ENCODE results near the gene DYNLRB2.

The DYNLRB2 gene

DNA sequence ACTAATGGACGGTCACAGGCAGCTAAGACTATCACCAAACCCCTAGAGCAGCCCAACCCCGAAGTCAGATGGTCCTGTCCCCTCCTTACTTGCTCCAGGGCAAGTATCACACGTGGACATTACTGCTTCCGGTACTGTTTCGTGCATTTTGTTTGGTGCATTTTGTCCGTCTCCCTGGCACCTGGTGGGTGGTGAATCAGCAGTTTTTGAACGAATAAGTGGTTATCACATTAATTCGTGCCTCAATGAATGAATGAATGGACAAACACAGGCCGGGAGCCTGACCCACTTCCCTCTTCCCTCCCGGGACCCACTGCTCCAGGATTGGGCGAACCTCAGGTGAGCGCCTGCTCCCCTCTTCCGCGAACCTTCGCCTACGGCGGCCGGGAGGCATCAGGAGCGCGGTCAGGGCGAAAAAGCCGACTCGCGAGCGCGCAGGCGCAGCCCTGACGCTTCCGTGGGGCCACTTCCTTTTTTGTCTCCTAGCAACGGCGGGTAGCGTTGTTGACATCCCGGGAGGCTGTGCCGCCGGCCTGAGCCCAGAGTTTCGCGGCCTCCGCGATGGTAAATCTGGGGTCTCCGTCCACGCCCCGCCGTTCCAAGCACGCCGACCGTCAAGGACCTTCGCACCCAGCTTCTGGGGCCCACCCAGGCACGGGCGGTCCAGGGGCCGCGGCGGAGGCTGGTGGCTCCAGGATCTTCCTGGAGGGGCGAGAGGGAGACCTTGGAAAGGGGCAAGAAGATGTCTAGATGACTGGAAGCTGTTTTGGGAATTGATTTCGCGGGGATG lies at the start of gene DYNLRB2:
Gene DYNLRB2, plus strand, starts transcription at position 478 of the 790 bp plus-strand sequence. Its CDS starts 84 bp downstream, at position 562.
- in situ Hi-C loops (cut with MboI; ENCODE audit: low pct_unique_long_range_greater_than_20kb, low sequenced_read_pairs), result loop anchor here (25.0 kb wide), 1 partner anchor 297 kb away; no protein-coding TSS in a partner anchor
- no peak for DNase-seq

- DNase-seq, result no peak
- in situ Hi-C loops (cut with MboI; ENCODE audit: low pct_unique_long_range_greater_than_20kb, low sequenced_read_pairs), result no loop called here
These were observed 40.5 kb upstream of the DYNLRB2 start for GRCh38 chr16:80500116-80500859.

DNA sequence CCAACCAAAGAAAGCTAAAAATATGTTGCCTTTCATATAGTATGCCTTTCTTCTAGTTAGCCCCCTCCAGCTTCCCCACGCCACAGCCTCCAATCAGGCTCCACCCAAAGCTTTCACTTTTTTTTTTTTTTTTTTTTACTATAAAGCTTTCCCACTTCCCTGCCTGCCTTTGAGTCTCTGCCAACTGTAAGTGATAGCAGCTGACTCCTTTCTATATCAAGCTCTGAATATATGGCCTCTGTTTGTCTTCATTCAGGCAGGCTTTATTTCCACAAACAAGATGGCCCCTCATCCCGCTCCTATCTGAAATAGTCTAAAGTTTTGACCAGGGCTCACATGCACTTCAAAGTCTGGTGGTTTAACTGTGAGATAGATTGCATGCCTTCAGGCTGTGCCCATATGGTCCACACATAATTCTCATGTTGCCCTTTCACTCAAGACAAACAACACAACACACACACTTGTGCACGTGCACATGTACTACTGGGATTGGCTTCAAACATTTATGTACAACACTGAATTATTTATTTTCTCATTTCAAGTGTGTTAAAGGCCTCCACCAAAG lies 39.8 kb upstream of the DYNLRB2 start:
- in situ Hi-C loops (cut with MboI; ENCODE audit: low pct_unique_long_range_greater_than_20kb, low sequenced_read_pairs), result no loop called here
- no peak for DNase-seq

- no peak for DNase-seq
These were observed 37.7 kb upstream of the DYNLRB2 start for GRCh38 chr16:80503107-80503506.

GRCh38 chr16:80507538-80507937 lies 33.3 kb upstream of the DYNLRB2 start:
- no peak for DNase-seq
- in situ Hi-C loops (cut with MboI; ENCODE audit: low pct_unique_long_range_greater_than_20kb, low sequenced_read_pairs), result no loop called here

More at GRCh38 chr16:80503107-80503506, 37.7 kb upstream of the DYNLRB2 start:
- in situ Hi-C loops (cut with MboI; ENCODE audit: low pct_unique_long_range_greater_than_20kb, low sequenced_read_pairs), result no loop called here

- in situ Hi-C loops (cut with MboI; ENCODE audit: low pct_unique_long_range_greater_than_20kb, low sequenced_read_pairs), result no loop called here
- DNase-seq, result peak; percentile 37
These were observed 30.9 kb upstream of the DYNLRB2 start for GRCh38 chr16:80509872-80510271.

DNA sequence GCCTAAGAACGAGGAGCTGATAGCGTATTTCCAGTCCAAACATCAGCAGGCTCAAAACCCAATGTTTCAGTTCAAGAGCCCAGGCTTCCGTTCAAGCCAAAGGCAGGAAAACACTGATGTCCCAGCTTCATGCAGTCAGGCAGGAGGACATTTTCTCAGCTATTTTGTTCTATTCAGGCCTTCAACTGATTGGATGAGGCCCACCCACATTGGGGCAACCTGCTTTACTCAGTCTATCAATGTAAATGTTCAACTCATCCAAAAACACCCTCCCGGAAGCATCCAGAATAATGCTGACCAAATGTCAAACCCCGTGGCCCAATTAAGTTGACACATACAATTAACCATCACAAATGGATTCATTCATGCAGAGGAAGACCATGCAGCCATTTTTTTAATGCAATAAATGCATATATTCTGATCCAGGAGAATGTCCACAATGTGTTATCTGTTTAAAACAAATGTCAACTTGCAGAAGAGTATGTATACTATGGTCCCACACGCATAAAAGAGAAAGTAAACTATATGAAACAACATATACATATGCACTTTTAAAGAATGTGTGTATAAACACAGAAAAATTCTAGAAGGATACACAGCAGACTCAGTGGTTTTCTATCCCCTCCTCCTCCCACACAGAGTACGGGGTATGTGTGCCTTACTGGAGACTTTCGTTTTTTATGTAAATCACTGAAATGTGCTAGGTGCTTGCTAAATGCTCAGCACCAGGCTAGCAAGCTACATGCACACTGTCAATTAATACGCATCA lies 28.8 kb upstream of the DYNLRB2 start:
- no peak for DNase-seq
- in situ Hi-C loops (cut with MboI; ENCODE audit: low pct_unique_long_range_greater_than_20kb, low sequenced_read_pairs), result no loop called here

DNA sequence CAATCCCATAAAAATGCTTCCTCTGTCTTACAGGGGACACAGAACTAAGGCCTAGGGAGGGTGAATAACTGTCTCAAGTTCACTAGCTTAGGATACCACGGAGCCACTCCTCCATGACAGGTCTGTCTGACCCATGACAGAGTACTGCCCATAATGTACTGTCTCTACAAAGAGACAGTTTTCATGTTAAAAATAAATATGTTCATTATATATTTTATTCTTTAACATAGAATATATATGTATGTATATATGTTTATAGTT lies 28.3 kb upstream of the DYNLRB2 start:
- in situ Hi-C loops (cut with MboI; ENCODE audit: low pct_unique_long_range_greater_than_20kb, low sequenced_read_pairs), result no loop called here
- DNase-seq, result no peak

- in situ Hi-C loops (cut with MboI; ENCODE audit: low pct_unique_long_range_greater_than_20kb, low sequenced_read_pairs), result no loop called here
- DNase-seq, result no peak
These were observed 25.4 kb upstream of the DYNLRB2 start for GRCh38 chr16:80515374-80515773.

GRCh38 chr16:80517846-80518245 lies 22.9 kb upstream of the DYNLRB2 start:
- in situ Hi-C loops (cut with MboI; ENCODE audit: low pct_unique_long_range_greater_than_20kb, low sequenced_read_pairs), result no loop called here
- no peak for DNase-seq

GRCh38 chr16:80518436-80518835 lies 22.4 kb upstream of the DYNLRB2 start:
- no peak for DNase-seq

GRCh38 chr16:80519189-80519588 lies 21.6 kb upstream of the DYNLRB2 start:
- DNase-seq, result no peak
- in situ Hi-C loops (cut with MboI; ENCODE audit: low pct_unique_long_range_greater_than_20kb, low sequenced_read_pairs), result no loop called here

More at GRCh38 chr16:80518436-80518835, 22.4 kb upstream of the DYNLRB2 start:
- in situ Hi-C loops (cut with MboI; ENCODE audit: low pct_unique_long_range_greater_than_20kb, low sequenced_read_pairs), result no loop called here

- no peak for DNase-seq
- in situ Hi-C loops (cut with MboI; ENCODE audit: low pct_unique_long_range_greater_than_20kb, low sequenced_read_pairs), result loop anchor here (25.0 kb wide), 1 partner anchor 312 kb away; no protein-coding TSS in a partner anchor
These were observed 15.4 kb upstream of the DYNLRB2 start for GRCh38 chr16:80525420-80525819.

DNA sequence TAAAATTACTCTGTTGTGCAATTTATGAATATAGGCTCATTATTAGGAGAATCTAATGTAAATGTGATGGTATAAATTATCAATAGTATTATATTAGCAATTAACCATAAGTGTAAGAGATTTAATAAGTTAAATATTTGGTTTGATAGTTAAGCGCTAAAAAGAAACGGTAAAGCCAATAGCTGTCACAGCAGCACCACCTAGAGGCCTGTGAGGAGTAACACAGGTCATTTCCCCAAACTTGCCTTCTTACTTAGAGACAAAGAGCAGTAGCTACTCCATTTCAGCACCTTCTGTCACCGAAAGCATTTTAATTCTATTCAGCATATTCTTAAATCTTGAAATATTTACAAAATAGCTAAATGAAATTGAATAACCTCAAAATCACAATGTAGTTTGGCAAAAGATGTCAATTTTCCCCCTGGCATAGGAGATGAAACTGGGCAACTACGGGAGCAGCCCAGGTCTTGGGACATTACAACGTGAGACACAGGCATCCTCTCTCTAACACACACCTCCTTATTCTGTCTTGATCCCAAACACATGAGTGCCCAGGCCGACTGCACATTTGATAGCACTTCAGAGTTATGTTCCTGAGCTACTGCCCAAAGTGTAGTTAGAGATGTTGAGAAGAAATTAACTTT lies 14.3 kb upstream of the DYNLRB2 start:
- in situ Hi-C loops (cut with MboI; ENCODE audit: low pct_unique_long_range_greater_than_20kb, low sequenced_read_pairs), result loop anchor here (25.0 kb wide), 1 partner anchor 311 kb away; no protein-coding TSS in a partner anchor

DNA sequence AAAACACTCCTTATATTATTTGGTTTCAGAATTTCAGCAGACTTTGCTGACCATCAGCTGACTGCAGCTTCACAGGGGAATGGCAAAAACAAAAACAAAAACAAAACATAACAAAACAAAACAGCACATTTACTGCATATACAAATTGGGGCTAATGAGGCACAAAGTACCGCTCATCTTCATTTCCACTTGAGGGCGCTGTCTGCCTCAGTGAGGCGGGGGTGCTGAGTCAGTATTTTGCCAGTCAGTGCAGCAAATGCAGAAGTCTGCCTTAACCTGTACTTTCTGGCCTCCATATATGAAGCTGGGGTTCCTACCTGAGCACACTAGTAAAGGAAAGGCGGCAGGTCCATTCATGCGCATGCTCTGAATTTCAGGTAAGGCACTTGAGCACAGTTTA lies 13.5 kb upstream of the DYNLRB2 start:
- peak; percentile 56 for DNase-seq
- in situ Hi-C loops (cut with MboI; ENCODE audit: low pct_unique_long_range_greater_than_20kb, low sequenced_read_pairs), result loop anchor here (25.0 kb wide), 1 partner anchor 310 kb away; no protein-coding TSS in a partner anchor

More for the DNA sequence above, 14.3 kb upstream of the DYNLRB2 start:
- DNase-seq, result peak; percentile 53

DNA sequence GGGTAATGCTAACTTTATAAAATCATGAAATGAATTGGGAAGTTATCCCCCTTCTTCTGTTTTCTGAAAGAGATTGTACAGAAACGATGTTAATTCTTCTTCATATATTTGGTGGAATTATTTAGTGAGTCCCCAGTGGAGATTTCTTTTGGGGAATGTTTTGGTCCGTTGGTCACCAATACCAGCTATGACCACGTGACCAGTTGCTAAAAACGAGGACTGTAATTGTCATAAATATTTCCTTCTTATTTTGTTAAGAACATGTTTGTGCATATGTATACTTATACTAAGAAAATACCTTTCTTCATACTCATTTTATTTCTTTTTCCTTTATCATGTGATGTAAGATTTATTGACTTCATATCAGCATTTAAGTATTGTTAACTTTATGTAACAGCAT lies 10.3 kb upstream of the DYNLRB2 start:
- no peak for DNase-seq
- in situ Hi-C loops (cut with MboI; ENCODE audit: low pct_unique_long_range_greater_than_20kb, low sequenced_read_pairs), result loop anchor here (25.0 kb wide), 1 partner anchor 307 kb away; no protein-coding TSS in a partner anchor

DNA sequence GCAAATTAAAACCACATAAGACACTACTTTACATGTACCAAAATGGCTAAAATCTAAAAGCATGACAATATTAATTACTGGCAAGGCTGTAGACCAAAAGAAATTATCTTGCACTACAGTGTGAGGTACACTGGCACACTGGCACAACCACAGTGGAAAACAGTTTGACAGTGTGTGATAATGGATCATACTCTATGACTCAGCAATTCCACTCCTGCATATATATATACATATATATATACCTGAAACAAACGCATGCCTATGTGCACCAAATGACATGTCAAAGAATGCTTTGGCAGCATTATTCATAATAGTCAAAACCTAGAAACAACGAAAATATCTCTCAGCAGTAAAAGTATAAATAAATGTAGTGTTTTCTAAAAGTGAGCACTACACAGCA lies 4.6 kb upstream of the DYNLRB2 start:
- no peak for DNase-seq
- in situ Hi-C loops (cut with MboI; ENCODE audit: low pct_unique_long_range_greater_than_20kb, low sequenced_read_pairs), result loop anchor here (25.0 kb wide), 1 partner anchor 301 kb away; no protein-coding TSS in a partner anchor

DNA sequence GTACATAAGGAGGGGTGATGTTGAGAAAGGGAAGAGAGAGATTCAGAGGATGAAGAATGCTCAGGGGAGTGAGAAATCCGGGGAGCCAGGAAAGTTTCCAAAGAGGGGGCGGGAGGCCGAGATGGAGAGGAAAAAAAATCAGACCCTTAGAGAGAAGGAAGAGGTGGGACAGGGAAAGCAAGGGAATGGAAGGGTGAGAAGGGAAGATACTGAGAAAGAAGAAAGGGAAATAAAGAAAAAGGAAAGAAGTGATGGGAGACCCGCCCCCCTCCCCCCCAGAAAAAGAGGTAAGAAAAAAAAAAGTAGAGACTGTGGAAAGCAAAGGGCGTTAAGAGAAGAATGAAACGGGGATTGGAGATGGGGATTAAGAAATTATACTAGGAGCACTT lies 507 bp downstream of the DYNLRB2 start:
- in situ Hi-C loops (cut with MboI; ENCODE audit: low pct_unique_long_range_greater_than_20kb, low sequenced_read_pairs), result loop anchor here (25.0 kb wide), 1 partner anchor 296 kb away; no protein-coding TSS in a partner anchor
- DNase-seq, result no peak

- DNase-seq, result no peak
- in situ Hi-C loops (cut with MboI; ENCODE audit: low pct_unique_long_range_greater_than_20kb, low sequenced_read_pairs), result loop anchor here (25.0 kb wide), 1 partner anchor 294 kb away; no protein-coding TSS in a partner anchor
These were observed 2.4 kb downstream of the DYNLRB2 start for GRCh38 chr16:80543162-80543561.
